GM12878 (cell line): ENCODE data around the gene COA1. TPM values are rescaled to one million over a fixed set of nuclear protein-coding genes. Genes with fewer than 3 reads are reported as not detected.
A peak's percentile ranks its signal among the peaks of the same experiment; 100 is the strongest.

Source experiments
- ATF3 ChIP-seq: IDR thresholded peaks from 2 replicates; pipeline ENCODE4 v1.6.1; 2011; ENCODE audit warnings: low read depth, mild to moderate bottlenecking, low read length, moderate library complexity, borderline replicate concordance; ENCODE audit errors: extremely low read depth
- ATF7 ChIP-seq: fragments of 450-650 bp; IDR thresholded peaks from 2 replicates; pipeline ENCODE4 v1.6.1; 2016; ENCODE audit warnings: low read depth, mild to moderate bottlenecking
- CBX3 ChIP-seq: fragments of 200-600 bp; sonication (generic); IDR thresholded peaks from 2 replicates; pipeline ENCODE4 v1.6.1; 2016; ENCODE audit warnings: low read depth, borderline replicate concordance
- CEBPB ChIP-seq, 2 experiments: fragments of 150-350 bp in 1 of 2; IDR thresholded peaks; 2 replicates each; pipeline ENCODE4 v1.6.1; 2012 to 2014; ENCODE audit warnings: low read depth in 2 of 2, low read length in 2 of 2, borderline replicate concordance in 1 of 2, inconsistent platforms in 1 of 2
- CHD2 ChIP-seq: IDR thresholded peaks from 2 replicates; pipeline ENCODE4 v1.6.1; 2011; ENCODE audit warnings: low read depth, low read length, improper control_type of control experiment, borderline replicate concordance
- CREB1 ChIP-seq: IDR thresholded peaks from 2 replicates; pipeline ENCODE4 v1.6.1; 2012; ENCODE audit warnings: low read depth, mild to moderate bottlenecking, inconsistent platforms
- DPF2 ChIP-seq: fragments of 450-650 bp; IDR thresholded peaks from 2 replicates; pipeline ENCODE4 v1.6.1; 2017; ENCODE audit warnings: mild to moderate bottlenecking
- E4F1 ChIP-seq: fragments of 450-650 bp; IDR thresholded peaks from 2 replicates; pipeline ENCODE4 v1.6.1; 2018; ENCODE audit warnings: borderline replicate concordance, mild to moderate bottlenecking; ENCODE audit not compliant: partially characterized antibody
- FOXK2 ChIP-seq: fragments of 450-650 bp; IDR thresholded peaks from 2 replicates; pipeline ENCODE4 v1.6.1; 2017; ENCODE audit warnings: mild to moderate bottlenecking, moderate library complexity
- FOXM1 ChIP-seq: IDR thresholded peaks from 2 replicates; pipeline ENCODE4 v1.6.1; 2012; ENCODE audit warnings: low read depth, mild to moderate bottlenecking, inconsistent platforms, low read length, moderate library complexity
- IRF4 ChIP-seq: IDR thresholded peaks from 2 replicates; pipeline ENCODE4 v1.6.1; 2011; ENCODE audit warnings: low read depth, low read length
- KAT2A ChIP-seq: conservative IDR thresholded peaks from 2 replicates; pipeline ENCODE4 v1.6.1; 2011; ENCODE audit warnings: low read depth, low read length; ENCODE audit not compliant: control insufficient read depth
- LARP7 ChIP-seq: fragments of 450-650 bp; IDR thresholded peaks from 2 replicates; pipeline ENCODE4 v1.6.1; 2017; ENCODE audit warnings: mild to moderate bottlenecking
- MAX ChIP-seq: IDR thresholded peaks from 2 replicates; pipeline ENCODE4 v1.6.1; 2012; ENCODE audit warnings: low read depth, low read length, improper control_type of control experiment
- MYB ChIP-seq: fragments of 150-350 bp; IDR thresholded peaks from 2 replicates; pipeline ENCODE4 v1.6.1; 2014; ENCODE audit warnings: mild to moderate bottlenecking, low read depth, low read length, borderline replicate concordance
- NFXL1 ChIP-seq: fragments of 450-650 bp; IDR thresholded peaks from 2 replicates; pipeline ENCODE4 v1.6.1; 2017; ENCODE audit warnings: antibody characterized with exemption, mild to moderate bottlenecking, borderline replicate concordance
- SMAD5 ChIP-seq: IDR thresholded peaks from 2 replicates; pipeline ENCODE4 v1.6.1; 2016; ENCODE audit warnings: antibody characterized with exemption, low read depth
- SMARCA5 ChIP-seq: fragments of 450-650 bp; IDR thresholded peaks from 2 replicates; pipeline ENCODE4 v1.6.1; 2017; ENCODE audit warnings: mild to moderate bottlenecking
- SREBF2 ChIP-seq: IDR thresholded peaks from 2 replicates; pipeline ENCODE4 v1.6.1; 2012; ENCODE audit warnings: mild to moderate bottlenecking, low read length
- SUPT20H ChIP-seq: IDR thresholded peaks from 2 replicates; pipeline ENCODE4 v1.6.1; 2011; ENCODE audit warnings: low read depth, mild to moderate bottlenecking, low read length, moderate library complexity, borderline replicate concordance; ENCODE audit not compliant: control insufficient read depth
- TAF1 ChIP-seq: IDR thresholded peaks from 2 replicates; pipeline ENCODE4 v1.6.1; 2011; ENCODE audit warnings: mild to moderate bottlenecking, low read depth, low read length, borderline replicate concordance
- TCF3 ChIP-seq: IDR thresholded peaks from 2 replicates; pipeline ENCODE4 v1.6.1; 2012; ENCODE audit warnings: low read depth, mild to moderate bottlenecking, low read length, borderline replicate concordance; ENCODE audit not compliant: insufficient read depth
- ZNF384 ChIP-seq: IDR thresholded peaks from 2 replicates; pipeline ENCODE4 v1.6.1; 2012; ENCODE audit warnings: low read depth, mild to moderate bottlenecking, low read length, improper control_type of control experiment, borderline replicate concordance
- ZNF687 ChIP-seq: fragments of 450-650 bp; IDR thresholded peaks from 2 replicates; pipeline ENCODE4 v1.6.1; 2017; ENCODE audit warnings: mild to moderate bottlenecking, moderate library complexity
- polyA plus RNA-seq, 11 experiments: library from polyadenylated mRNA; depleted of rRNA in 4 of 11; unstranded in 6 of 11; stranded (reverse) in 5 of 11; fragments of >200 nt; fragmentation: Nextera tagmentation in 4 of 11; fragmentation: Illumina TruSeq in 1 of 11; extraction: Ambion mirVana in 4 of 11; extraction: Trizol in 1 of 11; gene quantifications; 1 replicate in 1 of 11; 2 replicates in 10 of 11; pipeline versions ENCODE4 v1.2.1 to v1.2.3, GENCODE V29; 2011 to 2016; ENCODE audit warnings: inconsistent platforms in 2 of 11, missing spikeins in 2 of 11, low read depth in 1 of 11
- total RNA-seq, 4 experiments: library from RNA; depleted of rRNA in 3 of 4; stranded (reverse); fragments of >200 nt in 3 of 4; fragmentation: Illumina TruSeq in 1 of 4; extraction: Trizol in 1 of 4; gene quantifications; 2 replicates each; pipeline versions ENCODE4 v1.2.1 to v1.2.3, GENCODE V29; 2013 to 2021

Gene COA1
- total and polyA plus RNA-seq, 10 of the 15 experiments (the other 5 are each of a cell fraction or from before 2014, with no cell fraction given): 83.1 to 258 (median 111) TPM

GRCh38 chr7:43649755-43650274 is 79.5 kb downstream of the COA1 start (continued):
- TF ChIP-seq ZNF687: peak; percentile 91
- no peak for TF ChIP-seq LARP7
- peak; percentile 97 for TF ChIP-seq FOXM1
- peak; percentile 57 for TF ChIP-seq CREB1
- peak in 1 of 2 experiments; percentile 98; a peak in 2 of 4 replicates for TF ChIP-seq CEBPB (IDR thresholded peaks at IDR 0.05; ENCODE audit: borderline replicate concordance in 1 of 2, low read depth in 2 of 2, low read length in 2 of 2)
- peak; percentile 92 for TF ChIP-seq ATF7
- TF ChIP-seq ZNF384: no peak; the same call in 1 of the 2 replicates
- no peak for TF ChIP-seq FOXK2
- TF ChIP-seq IRF4: peak; percentile 84
- 0 out of 2 replicates have a peak, but pooled peaks have one; percentile 23 for TF ChIP-seq MAX
- TF ChIP-seq E4F1: peak; percentile 55
- TF ChIP-seq CBX3: no peak
- TF ChIP-seq NFXL1: no peak
- peak; percentile 78; the same call in 1 of the 2 replicates for TF ChIP-seq TAF1
- no peak for TF ChIP-seq SMAD5
- no peak for TF ChIP-seq ATF3
- TF ChIP-seq TCF3: peak; percentile 83; the same call in 1 of the 2 replicates
- no peak for TF ChIP-seq MYB
- TF ChIP-seq CHD2: peak; percentile 84; the same call in 1 of the 2 replicates
- no peak for TF ChIP-seq SREBF2
- peak; percentile 67 for TF ChIP-seq SMARCA5
- no peak for TF ChIP-seq SUPT20H
- no peak for TF ChIP-seq KAT2A
- TF ChIP-seq DPF2: peak; percentile 96
